Erythroblast (primary cell): ENCODE measurements around the gene MYO1D.

ENCODE experiments used
- DNase-seq, 2 experiments: peaks; one replicate each; lab custom pipeline; 2025; lab: John Stamatoyannopoulos, UW
- GATA1 ChIP-seq: IDR thresholded peaks from 2 replicates; pipeline ENCODE4 v1.6.1; 2011; ENCODE audit warnings: low read depth, mild to moderate bottlenecking, control low read depth, low read length, moderate library complexity
- POLR2A ChIP-seq: IDR thresholded peaks from 2 replicates; pipeline ENCODE4 v1.6.1; 2011; ENCODE audit warnings: mild to moderate bottlenecking, low read length

Gene MYO1D

DNA sequence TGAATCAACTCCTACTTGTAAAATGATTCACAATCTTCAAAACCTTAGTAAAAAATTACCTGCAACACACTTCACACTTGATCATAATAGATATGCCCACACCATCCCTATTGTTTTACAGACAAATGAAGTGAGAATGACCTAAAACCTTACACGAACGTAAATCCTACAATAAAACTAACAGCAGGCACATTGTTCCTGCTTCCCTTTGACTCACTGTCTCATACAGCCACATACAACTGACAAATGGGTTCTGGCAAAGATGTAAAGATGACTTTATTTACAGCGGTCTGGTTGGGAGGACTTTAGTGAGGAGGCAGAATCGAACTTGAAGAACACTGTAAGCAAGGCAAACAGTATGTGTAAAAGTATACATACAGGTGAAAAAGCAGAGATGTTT lies 188.7 kb downstream of the MYO1D start:
- TF ChIP-seq POLR2A (no peak), GATA1 (no peak)
- DNase-seq = no peak

DNA sequence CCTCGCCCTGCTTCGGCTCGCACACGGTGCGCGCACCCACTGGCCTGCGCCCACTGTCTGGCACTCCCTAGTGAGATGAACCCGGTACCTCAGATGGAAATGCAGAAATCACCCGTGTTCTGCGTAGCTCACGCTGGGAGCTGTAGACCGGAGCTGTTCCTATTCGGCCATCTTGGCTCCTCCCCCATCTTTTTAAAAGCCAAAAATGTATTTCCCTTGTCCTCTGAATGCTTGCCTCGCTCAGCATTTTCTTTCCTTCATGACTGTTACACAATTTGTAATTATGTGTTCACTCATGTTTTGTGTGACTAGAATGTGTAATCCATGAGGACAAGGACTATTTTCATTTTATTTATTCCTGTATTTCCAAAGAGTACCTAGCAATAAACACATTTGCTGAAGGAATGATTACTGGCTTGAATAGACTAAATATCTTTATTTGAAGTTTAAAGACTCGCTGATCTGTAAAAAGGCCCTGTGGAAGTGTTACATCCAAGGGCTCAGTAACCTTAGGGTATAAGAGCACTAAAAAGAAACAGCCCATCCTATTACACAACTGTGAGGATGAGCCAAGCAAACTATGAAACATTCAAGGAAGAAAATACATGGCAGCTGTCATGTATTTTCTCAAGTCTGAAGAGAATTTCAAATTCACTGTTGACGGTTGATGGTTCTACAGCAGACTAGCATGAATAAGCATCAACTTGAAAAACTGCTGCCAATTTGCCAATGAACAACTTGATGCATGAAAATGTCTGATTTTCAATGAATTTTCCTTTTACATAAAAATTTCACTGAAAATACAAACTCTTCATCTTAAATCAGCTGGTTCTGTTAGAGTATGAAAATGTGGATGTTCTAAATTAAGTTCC lies 192.6 kb downstream of the MYO1D start:
- no peak for DNase-seq
- no peak for TF ChIP-seq POLR2A
- TF ChIP-seq GATA1 = no peak

DNA sequence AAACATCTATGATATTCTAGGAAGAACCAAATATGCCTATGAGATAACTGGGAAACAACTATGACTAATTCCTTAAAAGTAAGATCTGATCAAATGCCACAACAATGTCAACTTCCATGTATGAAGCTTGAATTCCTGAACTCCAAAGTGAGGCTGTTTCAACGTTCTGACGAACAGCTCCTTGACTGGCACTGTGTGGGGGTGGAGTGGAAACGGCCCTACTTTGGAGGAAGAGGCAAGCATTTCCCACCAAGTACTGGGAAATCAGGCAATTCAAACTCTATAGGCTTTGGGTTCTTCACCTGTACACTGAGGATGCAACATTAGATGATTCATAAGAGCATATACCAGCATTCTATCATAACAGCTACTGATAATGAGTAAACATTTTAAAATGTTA lies 203.0 kb downstream of the MYO1D start:
- no peak for TF ChIP-seq GATA1
- TF ChIP-seq POLR2A = no peak
- DNase-seq = no peak

DNA sequence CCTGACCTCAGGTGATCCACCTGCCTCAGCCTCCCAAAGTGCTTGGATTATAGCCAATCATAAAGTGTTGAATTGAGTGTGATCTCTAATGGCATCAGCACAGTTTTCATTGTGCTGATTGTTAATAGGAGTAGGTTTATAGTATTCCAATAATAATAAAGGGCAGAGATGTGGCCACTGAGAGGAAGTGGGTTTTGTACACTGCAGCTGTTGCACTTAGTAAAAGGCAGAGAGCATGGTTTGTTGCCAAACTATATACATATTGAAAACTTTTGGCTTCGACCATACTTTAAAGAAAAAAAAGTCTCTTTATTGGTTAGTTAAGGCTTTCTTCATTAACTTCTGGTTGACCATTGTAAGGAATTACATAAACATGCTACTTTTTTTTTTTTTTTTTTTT lies 204.2 kb downstream of the MYO1D start:
- no peak for TF ChIP-seq POLR2A
- TF ChIP-seq GATA1 = no peak
- DNase-seq = no peak

DNA sequence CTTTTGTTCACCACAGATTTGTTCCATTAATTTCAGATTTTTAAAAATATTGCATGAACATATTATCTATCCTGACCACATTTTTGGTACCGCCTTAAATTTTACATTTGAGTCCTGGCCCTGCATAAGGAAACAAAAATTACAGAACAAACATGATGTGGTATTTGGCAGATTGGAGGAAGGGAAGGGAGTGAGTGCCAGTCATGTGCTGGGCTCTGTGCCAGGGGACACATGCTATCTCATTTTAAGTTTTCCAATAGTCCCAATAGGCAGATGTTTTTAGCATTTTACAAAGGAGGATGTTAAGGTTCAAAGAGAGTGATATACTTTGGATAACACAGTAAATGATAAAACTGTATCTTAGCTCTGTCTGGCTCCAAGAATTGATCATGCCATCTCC lies 205.0 kb downstream of the MYO1D start:
- peak; percentile 76 to 80 for DNase-seq
- no peak for TF ChIP-seq GATA1
- TF ChIP-seq POLR2A = no peak

DNA sequence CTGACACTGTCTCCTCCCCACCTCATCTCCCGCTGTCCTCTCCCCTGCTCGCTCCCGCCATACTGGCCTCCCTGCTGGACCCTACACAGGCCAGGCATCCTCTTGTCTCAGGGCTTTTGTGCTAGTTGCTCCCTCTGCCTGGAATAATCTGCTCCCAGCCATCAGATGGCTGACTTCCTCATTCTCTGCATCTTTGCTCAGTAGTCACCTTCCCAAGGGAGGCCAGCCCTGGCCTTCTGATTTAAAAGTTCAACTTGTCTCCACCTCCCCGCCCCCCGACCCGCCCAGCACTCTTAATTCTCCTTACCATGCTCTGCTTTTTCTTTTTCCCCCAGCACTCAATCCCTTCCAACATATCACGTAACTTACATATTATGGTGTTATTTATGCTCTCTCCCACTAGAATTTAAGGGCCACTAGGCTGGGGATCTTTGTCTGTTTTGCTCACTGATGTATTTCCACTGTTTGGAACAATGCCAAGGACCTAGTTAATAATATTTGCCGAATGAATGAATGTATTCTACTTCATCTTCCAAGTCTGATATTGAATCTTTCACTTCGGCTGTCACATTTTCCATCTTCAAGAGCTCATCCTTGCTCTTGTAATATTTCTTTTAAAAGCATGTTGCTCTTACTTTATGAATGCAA lies 211.9 kb downstream of the MYO1D start:
- TF ChIP-seq GATA1 (no peak), POLR2A (no peak)
- DNase-seq = no peak

DNA sequence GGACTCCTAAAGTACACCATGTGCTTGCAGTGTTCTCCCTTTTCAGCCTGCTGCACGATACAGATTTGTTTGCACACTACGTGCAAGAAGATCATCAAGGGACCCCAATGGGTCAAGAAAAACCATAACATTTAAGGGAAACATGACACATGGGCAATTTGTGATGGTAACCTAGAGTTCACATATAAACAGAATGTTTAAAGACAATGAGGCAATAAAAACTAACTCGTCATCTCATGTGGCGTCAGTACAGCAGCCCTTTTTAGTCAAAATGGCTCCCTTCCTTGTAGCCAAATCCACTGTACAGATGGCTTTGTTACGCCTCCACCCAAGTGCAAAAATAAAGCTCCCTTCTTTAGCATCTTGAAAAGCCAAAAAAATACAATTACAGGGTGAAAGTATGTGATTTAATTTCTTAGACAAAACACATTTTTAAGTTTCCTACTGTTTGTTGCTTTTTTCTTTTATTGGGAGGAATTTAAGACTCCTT lies 216.4 kb downstream of the MYO1D start:
- no peak for TF ChIP-seq POLR2A
- TF ChIP-seq GATA1 = no peak
- no peak for DNase-seq

DNA sequence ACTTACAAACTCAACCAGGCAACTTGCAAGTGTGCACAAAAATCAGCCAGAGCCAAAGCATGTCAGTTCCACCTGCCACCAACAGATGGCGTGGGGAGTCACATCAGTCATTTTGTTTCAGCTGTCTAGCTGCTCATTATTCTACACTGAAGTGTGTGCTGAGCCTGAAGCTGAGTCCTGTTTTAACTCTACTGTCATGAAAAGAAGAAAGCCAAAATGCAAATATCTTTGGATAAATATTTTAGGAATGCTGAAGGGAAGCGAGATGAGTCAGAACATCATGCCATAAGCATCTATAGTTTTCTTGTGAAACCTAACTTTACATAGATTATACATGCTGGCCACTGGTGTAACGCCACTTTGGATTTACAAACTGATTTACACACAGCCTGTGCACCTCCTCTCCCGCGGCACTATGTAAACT lies 217.5 kb downstream of the MYO1D start:
- no peak for TF ChIP-seq POLR2A
- no peak for TF ChIP-seq GATA1
- peak; percentile 66 to 82 for DNase-seq

DNA sequence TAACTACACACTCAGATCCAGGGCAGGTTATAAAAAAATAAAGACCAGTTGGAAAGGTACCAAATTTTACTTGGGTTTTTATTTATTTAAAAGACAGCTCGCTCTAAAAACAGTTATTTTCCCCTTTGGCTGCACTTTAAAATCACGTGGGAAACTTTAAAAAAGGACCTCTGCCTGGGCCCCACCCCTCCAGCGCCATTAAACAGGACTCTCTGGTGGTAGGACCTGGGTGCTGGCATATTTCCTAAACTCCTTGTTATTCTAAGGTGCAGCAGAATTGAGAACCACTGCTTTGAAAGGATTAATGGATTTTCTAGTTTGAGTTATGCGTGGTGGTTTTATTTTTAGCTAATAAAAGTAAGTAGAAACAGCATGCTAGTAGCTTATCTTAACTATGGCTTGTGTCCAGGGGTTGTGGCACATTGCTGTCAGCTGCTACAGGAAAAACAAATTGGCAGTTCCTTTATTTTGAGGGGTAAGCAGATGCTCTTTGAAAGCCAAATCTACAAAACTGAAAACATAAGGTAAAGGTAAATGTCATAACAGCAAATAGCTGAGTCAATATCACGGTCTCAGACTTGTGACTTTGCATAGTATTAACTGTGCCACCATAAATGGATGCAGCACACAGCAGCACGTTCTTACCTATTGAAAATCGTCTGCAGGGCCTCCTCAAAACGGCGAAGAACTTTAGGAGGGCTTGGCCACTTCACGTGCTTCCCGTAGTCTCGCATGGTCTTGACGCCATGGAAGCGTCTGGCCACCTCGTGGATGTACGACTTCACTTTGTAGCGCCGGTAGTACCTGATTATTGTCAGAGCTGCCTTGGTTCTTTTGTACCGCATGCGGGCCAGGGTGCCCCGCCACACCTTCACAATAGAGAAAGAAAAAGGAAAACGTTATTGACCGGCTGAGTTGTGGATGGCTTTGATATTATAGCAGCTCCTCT lies 218.2 kb downstream of the MYO1D start:
- no peak for TF ChIP-seq POLR2A
- TF ChIP-seq GATA1 = no peak
- DNase-seq = no peak

DNA sequence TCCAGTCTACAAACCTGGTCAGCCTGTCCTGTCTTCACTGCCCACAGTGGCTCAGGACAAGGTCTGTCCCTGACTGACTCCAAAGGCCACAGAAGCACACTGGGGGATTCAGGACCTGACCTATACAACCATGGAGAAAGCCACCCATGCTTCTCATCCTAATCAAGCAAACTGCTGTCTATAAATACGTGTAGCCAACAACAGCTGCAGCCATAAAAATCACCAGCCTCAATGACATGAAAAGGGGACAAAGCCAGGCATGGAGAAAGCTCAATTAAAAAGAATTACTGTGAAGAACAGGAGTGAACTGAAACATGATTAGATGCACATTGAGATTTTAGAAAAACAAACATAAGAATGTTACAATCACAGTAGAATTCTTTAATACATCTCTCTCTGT lies 220.0 kb downstream of the MYO1D start:
- TF ChIP-seq GATA1 (no peak), POLR2A (no peak)
- no peak for DNase-seq

DNA sequence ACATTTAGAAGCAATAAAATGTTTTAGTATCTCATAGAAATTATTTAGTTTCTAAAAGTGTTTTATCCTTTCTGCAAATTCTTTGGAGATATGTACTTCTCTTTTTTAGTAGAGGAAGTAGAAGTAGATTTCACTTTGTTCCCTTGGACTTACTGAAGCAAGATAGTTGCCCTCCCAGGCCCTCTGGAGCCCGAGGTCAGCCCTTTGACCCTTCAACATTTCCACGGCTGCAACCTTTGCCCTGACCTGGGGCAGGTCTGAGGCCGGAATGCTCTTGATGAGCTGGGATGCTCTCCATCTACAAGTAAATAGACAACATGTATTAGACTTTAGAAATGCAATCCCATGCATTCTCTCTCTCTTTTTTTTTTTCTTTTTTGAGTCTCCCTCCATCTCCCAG lies 222.6 kb downstream of the MYO1D start:
- TF ChIP-seq POLR2A = no peak
- no peak for TF ChIP-seq GATA1
- no peak for DNase-seq

DNA sequence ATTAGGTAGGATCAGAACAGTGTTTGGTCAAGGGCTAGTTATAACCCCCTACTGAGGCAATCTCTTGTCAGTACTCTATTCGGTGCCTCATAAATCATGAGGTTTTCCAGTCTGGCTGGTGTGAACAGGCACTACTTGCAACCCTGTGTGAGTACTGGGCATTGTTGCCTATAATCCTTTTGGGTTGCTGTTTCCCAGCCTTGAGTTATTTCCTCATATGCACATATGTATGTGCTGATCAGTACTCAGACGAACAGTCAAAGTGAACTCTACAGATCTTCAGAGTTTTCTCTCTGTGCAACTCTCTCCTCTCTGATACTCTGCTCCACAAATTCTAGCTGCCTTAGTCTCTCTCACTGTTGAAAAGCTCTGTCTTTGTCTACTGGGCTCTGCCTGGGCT lies 225.8 kb downstream of the MYO1D start:
- no peak for DNase-seq
- TF ChIP-seq POLR2A (no peak), GATA1 (no peak)

DNA sequence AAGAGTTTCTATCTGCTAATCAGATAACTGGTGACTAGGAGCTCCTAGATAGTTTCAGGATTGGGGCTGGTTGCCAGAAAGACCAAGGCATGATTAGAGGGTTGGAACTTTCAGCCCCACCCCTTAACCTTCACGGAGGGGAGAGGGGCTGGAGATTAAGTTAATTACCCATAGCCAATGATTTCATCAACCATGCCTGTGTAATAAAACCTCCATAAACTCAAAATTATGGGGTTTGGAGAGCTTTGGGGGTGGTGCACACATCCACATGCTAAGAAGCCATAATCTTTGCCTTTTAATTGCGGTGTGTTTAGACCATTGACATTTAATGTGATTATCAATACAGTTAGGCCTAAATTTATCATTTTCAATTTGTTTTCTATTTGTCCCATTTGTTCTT lies 228.5 kb downstream of the MYO1D start:
- TF ChIP-seq POLR2A (no peak), GATA1 (no peak)
- DNase-seq = no peak
